ENCODE results near the gene PRDM10.

Gene PRDM10

DNA sequence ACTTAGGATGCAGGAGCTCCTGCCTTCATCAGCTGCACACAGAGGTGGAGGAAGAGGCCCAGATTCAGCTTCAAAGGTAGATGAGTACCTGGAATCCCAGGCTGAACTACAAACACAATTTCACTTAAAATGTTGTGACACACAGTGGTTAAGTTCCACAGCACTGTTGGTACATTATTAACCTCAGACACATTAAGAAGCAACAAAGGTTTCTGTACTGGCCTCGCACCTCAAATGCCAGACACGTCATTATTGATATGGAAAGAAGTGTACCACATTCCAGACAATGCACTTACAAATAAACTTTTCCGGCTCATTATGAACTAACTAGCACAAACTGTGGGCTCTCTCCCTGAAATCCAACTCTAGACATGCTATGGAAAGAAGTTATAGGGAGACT lies 34.6 kb downstream of the PRDM10 start:
- Histone ChIP-seq H2BK5ac (ENCODE audit: low read depth, low read length, poor library complexity, severe bottlenecking) (no peak overlapping the region), H3K36me3 (ENCODE audit: control insufficient read depth in 1 of 2, insufficient read depth in 2 of 2, low read depth in 1 of 2, low read length in 2 of 2) (no peaks in the 10 kb centered on the region), H3K18ac (ENCODE audit: low read depth in 1 of 2, low read length in 2 of 2) (no peak overlapping the region), H2BK120ac (ENCODE audit: low read depth, low read length) (no peak overlapping the region), H2AFZ (ENCODE audit: low read depth, low read length) (no peak overlapping the region), H3K14ac (ENCODE audit: low read length in 2 of 2) (no peak overlapping the region), H3K27ac (ENCODE audit: low read length, poor library complexity, severe bottlenecking) (no peak overlapping the region), H3K4me1 (ENCODE audit: control insufficient read depth, insufficient read depth, low read depth, low read length) (peaks cover 13% of the 10 kb centered on the region), H2AK5ac (ENCODE audit: low read length, severe bottlenecking) (no peak overlapping the region), H2BK15ac (ENCODE audit: low read depth, poor library complexity, severe bottlenecking) (no peak overlapping the region), H3K4ac (ENCODE audit: low read depth in 1 of 2, low read length in 2 of 2) (no peak overlapping the region), H4K91ac (ENCODE audit: low read length) (no peak overlapping the region), H3K4me2 (ENCODE audit: low read length, poor library complexity, severe bottlenecking) (no peak overlapping the region), H3K4me3 (ENCODE audit: insufficient read depth in 1 of 2, low read depth in 1 of 2, low read length in 2 of 2) (no peak overlapping the region), H3K79me1 (replicated peaks; ENCODE audit: low read length, poor library complexity, severe bottlenecking) (peaks cover 16% of the 10 kb centered on the region), H2BK12ac (ENCODE audit: low read length in 2 of 2) (no peak overlapping the region), H3K9me3 (ENCODE audit: control insufficient read depth, low read length) (no peaks in the 10 kb centered on the region), H3K9ac (ENCODE audit: low read length) (no peak overlapping the region), H3K27me3 (ENCODE audit: control insufficient read depth in 1 of 2, insufficient read depth in 1 of 2, low read length in 2 of 2) (no peaks in the 10 kb centered on the region), H3K23ac (ENCODE audit: low read length in 2 of 2) (no peak overlapping the region), H4K8ac (ENCODE audit: low read length) (no peak overlapping the region)
- no peak for DNase-seq
- 90% methylated on average over 2 of the region's 3 CpGs for WGBS

DNA sequence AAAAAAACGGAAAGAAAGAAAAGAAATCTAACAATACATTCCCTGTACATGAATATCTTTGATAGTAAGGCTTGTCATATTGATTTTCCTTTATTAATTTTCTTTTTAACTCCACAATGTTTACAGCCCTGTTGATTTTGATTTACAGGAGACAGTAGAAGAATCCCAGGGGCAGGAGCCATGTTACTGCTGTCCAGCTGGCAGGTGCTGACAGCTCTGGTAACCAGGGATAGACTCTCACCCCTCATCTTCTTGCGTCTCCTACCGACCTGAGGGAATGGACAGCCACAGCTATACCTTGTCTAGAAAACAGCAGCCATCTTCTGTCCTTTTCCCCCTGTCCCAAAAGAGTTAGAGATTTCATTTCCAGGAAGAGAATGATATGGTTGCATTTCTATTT lies 37.4 kb downstream of the PRDM10 start:
- whole genome bisulfite sequencing: no CpG with 5 or more reads among the region's 3 CpGs
- Histone ChIP-seq H3K18ac (ENCODE audit: low read depth in 1 of 2, low read length in 2 of 2) (no peak overlapping the region), H3K27me3 (ENCODE audit: control insufficient read depth in 1 of 2, insufficient read depth in 1 of 2, low read length in 2 of 2) (no peaks in the 10 kb centered on the region), H3K4ac (ENCODE audit: low read depth in 1 of 2, low read length in 2 of 2) (no peak overlapping the region), H4K91ac (ENCODE audit: low read length) (no peak overlapping the region), H3K4me2 (ENCODE audit: low read length, poor library complexity, severe bottlenecking) (no peak overlapping the region), H4K8ac (ENCODE audit: low read length) (no peak overlapping the region), H3K23ac (ENCODE audit: low read length in 2 of 2) (no peak overlapping the region), H2BK5ac (ENCODE audit: low read depth, low read length, poor library complexity, severe bottlenecking) (no peak overlapping the region), H2AFZ (ENCODE audit: low read depth, low read length) (no peak overlapping the region), H3K36me3 (ENCODE audit: control insufficient read depth in 1 of 2, insufficient read depth in 2 of 2, low read depth in 1 of 2, low read length in 2 of 2) (no peaks in the 10 kb centered on the region), H3K27ac (ENCODE audit: low read length, poor library complexity, severe bottlenecking) (no peak overlapping the region), H2BK12ac (ENCODE audit: low read length in 2 of 2) (no peak overlapping the region), H3K9me3 (ENCODE audit: control insufficient read depth, low read length) (no peaks in the 10 kb centered on the region), H2AK5ac (ENCODE audit: low read length, severe bottlenecking) (no peak overlapping the region), H3K9ac (ENCODE audit: low read length) (no peak overlapping the region), H3K4me3 (ENCODE audit: insufficient read depth in 1 of 2, low read depth in 1 of 2, low read length in 2 of 2) (no peak overlapping the region), H2BK15ac (ENCODE audit: low read depth, poor library complexity, severe bottlenecking) (no peak overlapping the region), H3K4me1 (ENCODE audit: control insufficient read depth, insufficient read depth, low read depth, low read length) (peaks cover 15% of the 10 kb centered on the region), H3K79me1 (replicated peaks; ENCODE audit: low read length, poor library complexity, severe bottlenecking) (peaks cover 15% of the 10 kb centered on the region), H3K14ac (ENCODE audit: low read length in 2 of 2) (no peak overlapping the region), H2BK120ac (ENCODE audit: low read depth, low read length) (no peak overlapping the region)
- no peak for DNase-seq

DNA sequence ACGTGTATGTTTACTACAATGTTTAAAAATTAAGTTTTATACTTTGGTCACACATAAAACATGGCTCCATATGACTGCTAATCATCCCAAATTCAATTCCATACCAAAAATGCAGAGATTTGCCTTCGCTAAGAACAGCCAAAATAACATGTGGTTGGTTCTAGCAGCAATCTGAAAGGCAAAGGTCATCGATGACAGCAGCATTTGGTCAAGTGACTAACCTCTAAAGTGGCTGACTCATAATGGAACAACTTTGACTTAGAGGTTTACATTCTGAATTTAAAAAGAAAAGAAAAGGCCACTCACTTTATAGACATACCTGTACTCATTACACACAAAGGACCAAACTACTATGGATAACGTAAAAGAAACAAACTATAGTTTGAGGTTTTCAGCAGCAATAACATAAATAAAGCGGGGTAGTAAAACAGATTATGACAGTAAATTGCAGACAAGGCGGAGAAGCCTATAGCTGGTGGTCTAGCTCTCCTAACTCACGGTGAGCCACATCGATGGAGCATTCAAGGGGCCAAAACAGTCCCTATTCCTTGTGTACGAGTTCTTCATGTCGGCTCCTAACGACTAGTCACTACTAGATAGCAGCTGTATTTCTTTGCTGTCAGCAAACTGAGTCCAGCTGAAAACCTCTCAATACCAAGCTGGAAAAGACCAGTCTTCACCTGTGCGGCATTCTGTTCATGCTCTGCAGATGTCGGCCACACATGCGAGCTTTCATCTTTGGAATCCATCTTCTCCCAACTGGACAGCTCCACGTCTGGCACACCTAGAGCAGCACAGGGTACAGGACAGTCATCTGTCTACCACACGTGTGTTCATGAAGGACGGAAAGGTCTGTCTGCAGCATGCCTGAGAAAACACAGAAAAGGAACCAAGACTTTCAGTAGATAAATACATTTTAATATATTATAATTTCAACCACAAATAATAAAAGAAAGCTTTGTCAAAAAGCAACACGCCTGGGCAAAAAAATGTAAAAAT lies 42.1 kb downstream of the PRDM10 start:
- peak overlapping the region; percentile 10 for H2AK5ac ChIP-seq (ENCODE audit: low read length, severe bottlenecking)
- H3K4me2 ChIP-seq (ENCODE audit: low read length, poor library complexity, severe bottlenecking): no peak overlapping the region
- no peak overlapping the region for H2AFZ ChIP-seq (ENCODE audit: low read depth, low read length)
- H3K9me3 ChIP-seq (ENCODE audit: control insufficient read depth, low read length): no peaks in the 10 kb centered on the region
- H4K8ac ChIP-seq (ENCODE audit: low read length): no peak overlapping the region
- H2BK120ac ChIP-seq (ENCODE audit: low read depth, low read length): no peak overlapping the region
- H3K23ac ChIP-seq (ENCODE audit: low read length in 2 of 2): no peak overlapping the region
- H3K14ac ChIP-seq (ENCODE audit: low read length in 2 of 2): no peak overlapping the region
- peak overlapping the region in 1 of 2 experiments; percentile 18 for H3K18ac ChIP-seq (ENCODE audit: low read depth in 1 of 2, low read length in 2 of 2)
- H2BK15ac ChIP-seq (ENCODE audit: low read depth, poor library complexity, severe bottlenecking): no peak overlapping the region
- peaks cover 7% of the 10 kb centered on the region for H3K4me1 ChIP-seq (ENCODE audit: control insufficient read depth, insufficient read depth, low read depth, low read length)
- 50% methylated on average over 15 of the region's 18 CpGs for WGBS
- peak; percentile 89 for DNase-seq
- no peak overlapping the region for H2BK12ac ChIP-seq (ENCODE audit: low read length in 2 of 2)
- H2BK5ac ChIP-seq (ENCODE audit: low read depth, low read length, poor library complexity, severe bottlenecking): no peak overlapping the region
- peaks cover 5% of the 10 kb centered on the region for H3K79me1 ChIP-seq (replicated peaks; ENCODE audit: low read length, poor library complexity, severe bottlenecking)
- no peak overlapping the region for H4K91ac ChIP-seq (ENCODE audit: low read length)
- no peak overlapping the region for H3K27ac ChIP-seq (ENCODE audit: low read length, poor library complexity, severe bottlenecking)
- no peak overlapping the region for H3K4me3 ChIP-seq (ENCODE audit: insufficient read depth in 1 of 2, low read depth in 1 of 2, low read length in 2 of 2)
- no peak overlapping the region for H3K4ac ChIP-seq (ENCODE audit: low read depth in 1 of 2, low read length in 2 of 2)
- H3K9ac ChIP-seq (ENCODE audit: low read length): peak overlapping the region; percentile 7
- no peaks in the 10 kb centered on the region for H3K27me3 ChIP-seq (ENCODE audit: control insufficient read depth in 1 of 2, insufficient read depth in 1 of 2, low read length in 2 of 2)
- H3K36me3 ChIP-seq (ENCODE audit: control insufficient read depth in 1 of 2, insufficient read depth in 2 of 2, low read depth in 1 of 2, low read length in 2 of 2): peaks cover 8 to 17% of the 10 kb centered on the region in 2 experiments

DNA sequence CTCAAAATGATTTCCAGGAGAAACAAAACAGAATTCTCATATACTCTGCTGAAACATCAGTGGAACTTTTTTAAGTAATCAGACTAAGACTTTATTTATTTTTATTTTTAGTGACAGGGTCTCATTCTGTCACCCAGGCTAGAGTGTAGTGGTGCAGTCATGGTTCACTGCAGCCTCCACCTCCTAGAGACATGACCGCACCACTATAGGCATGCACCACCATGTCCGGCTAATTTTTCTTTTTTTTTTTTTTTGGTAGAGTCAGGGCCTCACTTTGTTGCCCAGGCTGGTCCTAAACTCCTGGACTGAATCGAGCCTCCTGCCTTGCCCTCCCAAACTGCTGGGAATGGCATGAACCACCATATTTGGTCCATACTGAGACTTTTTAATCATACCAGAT lies 42.9 kb downstream of the PRDM10 start:
- H3K14ac ChIP-seq (ENCODE audit: low read length in 2 of 2): no peak overlapping the region
- DNase-seq: no peak
- H4K91ac ChIP-seq (ENCODE audit: low read length): no peak overlapping the region
- no peak overlapping the region for H3K4me3 ChIP-seq (ENCODE audit: insufficient read depth in 1 of 2, low read depth in 1 of 2, low read length in 2 of 2)
- no peak overlapping the region for H2BK5ac ChIP-seq (ENCODE audit: low read depth, low read length, poor library complexity, severe bottlenecking)
- H3K27me3 ChIP-seq (ENCODE audit: control insufficient read depth in 1 of 2, insufficient read depth in 1 of 2, low read length in 2 of 2): no peaks in the 10 kb centered on the region
- H3K9ac ChIP-seq (ENCODE audit: low read length): peak overlapping the region; percentile 7
- H2BK120ac ChIP-seq (ENCODE audit: low read depth, low read length): no peak overlapping the region
- no peak overlapping the region for H2AK5ac ChIP-seq (ENCODE audit: low read length, severe bottlenecking)
- no peak overlapping the region for H3K18ac ChIP-seq (ENCODE audit: low read depth in 1 of 2, low read length in 2 of 2)
- no peak overlapping the region for H2BK12ac ChIP-seq (ENCODE audit: low read length in 2 of 2)
- H3K36me3 ChIP-seq (ENCODE audit: control insufficient read depth in 1 of 2, insufficient read depth in 2 of 2, low read depth in 1 of 2, low read length in 2 of 2): peaks cover 9 to 22% of the 10 kb centered on the region in 2 experiments
- no peak overlapping the region for H2BK15ac ChIP-seq (ENCODE audit: low read depth, poor library complexity, severe bottlenecking)
- peaks cover 7% of the 10 kb centered on the region for H3K4me1 ChIP-seq (ENCODE audit: control insufficient read depth, insufficient read depth, low read depth, low read length)
- no peak overlapping the region for H3K4ac ChIP-seq (ENCODE audit: low read depth in 1 of 2, low read length in 2 of 2)
- H4K8ac ChIP-seq (ENCODE audit: low read length): no peak overlapping the region
- WGBS: 55% methylated on average over 2 of the region's 3 CpGs
- H3K79me1 ChIP-seq (replicated peaks; ENCODE audit: low read length, poor library complexity, severe bottlenecking): peaks cover 2% of the 10 kb centered on the region
- peak overlapping the region; percentile 60 for H3K27ac ChIP-seq (ENCODE audit: low read length, poor library complexity, severe bottlenecking)
- H3K9me3 ChIP-seq (ENCODE audit: control insufficient read depth, low read length): no peaks in the 10 kb centered on the region
- H3K4me2 ChIP-seq (ENCODE audit: low read length, poor library complexity, severe bottlenecking): no peak overlapping the region
- no peak overlapping the region for H3K23ac ChIP-seq (ENCODE audit: low read length in 2 of 2)
- no peak overlapping the region for H2AFZ ChIP-seq (ENCODE audit: low read depth, low read length)

All from mesenchymal stem cell (in vitro differentiated cells and primary cell).